Adrenal gland (tissue), 5 donors: ENCODE results near the gene ASB14.

Experiments used
- POLR2A ChIP-seq, 2 donors: fragments of 450-650 bp; IDR thresholded peaks; one replicate each; pipeline ENCODE4 v1.6.1; 2017; ENCODE audit warnings: antibody characterized with exemption in 2 of 2, mild to moderate bottlenecking in 2 of 2, moderate library complexity in 1 of 2
- TF ChIP-seq, protein P1 (sequence below), 6 experiments: fragments of 450-650 bp in 4 of 6; fragments of 200-600 bp in 2 of 6; sonication (generic) in 1 of 6; IDR thresholded peaks; 1 replicate in 5 of 6; 2 replicates in 1 of 6; pipeline versions ENCODE4 v1.5.1 to v1.8.0; 2016 to 2021; ENCODE audit warnings: antibody characterized with exemption in 6 of 6, mild to moderate bottlenecking in 2 of 6, moderate library complexity in 1 of 6
- donor health status: DM: no; HTN: no; CAD: no.

DNA sequence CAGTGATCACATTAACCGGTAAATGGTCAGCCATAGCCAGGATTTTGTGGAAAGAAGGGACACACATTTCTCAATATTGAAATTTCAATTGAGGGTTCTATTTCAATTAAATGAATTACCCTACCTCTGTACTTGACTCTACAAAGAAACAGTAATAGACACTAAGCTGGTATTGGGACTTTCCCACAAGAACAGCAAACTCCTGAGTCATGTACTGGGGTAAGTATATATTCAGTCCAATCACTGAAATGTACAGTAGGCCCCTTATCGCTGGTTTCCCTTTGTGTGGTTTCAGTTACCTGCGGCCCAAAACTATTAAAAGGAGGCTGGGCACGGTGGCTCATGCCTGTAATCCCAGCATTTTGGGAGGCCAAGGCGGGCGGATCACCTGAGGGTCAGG is 17.6 kb downstream of the ASB14 start:
- TF ChIP-seq, protein P1, sequence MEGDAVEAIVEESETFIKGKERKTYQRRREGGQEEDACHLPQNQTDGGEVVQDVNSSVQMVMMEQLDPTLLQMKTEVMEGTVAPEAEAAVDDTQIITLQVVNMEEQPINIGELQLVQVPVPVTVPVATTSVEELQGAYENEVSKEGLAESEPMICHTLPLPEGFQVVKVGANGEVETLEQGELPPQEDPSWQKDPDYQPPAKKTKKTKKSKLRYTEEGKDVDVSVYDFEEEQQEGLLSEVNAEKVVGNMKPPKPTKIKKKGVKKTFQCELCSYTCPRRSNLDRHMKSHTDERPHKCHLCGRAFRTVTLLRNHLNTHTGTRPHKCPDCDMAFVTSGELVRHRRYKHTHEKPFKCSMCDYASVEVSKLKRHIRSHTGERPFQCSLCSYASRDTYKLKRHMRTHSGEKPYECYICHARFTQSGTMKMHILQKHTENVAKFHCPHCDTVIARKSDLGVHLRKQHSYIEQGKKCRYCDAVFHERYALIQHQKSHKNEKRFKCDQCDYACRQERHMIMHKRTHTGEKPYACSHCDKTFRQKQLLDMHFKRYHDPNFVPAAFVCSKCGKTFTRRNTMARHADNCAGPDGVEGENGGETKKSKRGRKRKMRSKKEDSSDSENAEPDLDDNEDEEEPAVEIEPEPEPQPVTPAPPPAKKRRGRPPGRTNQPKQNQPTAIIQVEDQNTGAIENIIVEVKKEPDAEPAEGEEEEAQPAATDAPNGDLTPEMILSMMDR (IDR thresholded peaks at IDR 0.05) = no peak
- no peak for TF ChIP-seq POLR2A (IDR thresholded peaks at IDR 0.05)
